ENCODE data around the gene ATF4. TPM values are rescaled to one million over a fixed set of nuclear protein-coding genes. Genes with fewer than 3 reads are reported as not detected.

Gene ATF4
- total RNA-seq, 1 experiment from 2014 or later, result 177 TPM

DNA sequence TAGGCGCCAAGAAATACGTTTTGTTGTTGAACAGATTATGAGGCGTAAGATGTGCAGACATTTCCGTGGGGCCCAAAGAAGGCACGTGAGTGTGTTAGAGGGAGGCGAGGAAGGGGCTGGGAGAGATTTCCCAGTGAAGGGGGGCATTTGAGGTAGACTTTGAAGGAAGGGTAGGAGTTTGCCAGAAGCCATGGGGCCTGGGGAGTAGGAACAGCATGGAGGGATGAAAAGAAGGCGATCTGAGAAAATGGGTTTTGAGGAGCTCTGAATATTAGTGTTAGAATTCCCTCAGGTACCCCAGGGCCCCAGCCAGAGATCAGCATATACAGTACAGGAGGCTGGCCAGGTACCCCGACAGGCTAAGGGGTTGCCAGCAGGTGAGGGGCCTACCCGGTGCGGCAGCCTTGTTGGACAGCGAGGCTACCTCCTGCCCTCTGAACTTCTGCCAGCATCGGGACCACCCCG, 18.7 kb upstream of the ATF4 start:
- Histone ChIP-seq H3K27ac (ENCODE audit: low read length) (peak overlapping the region; percentile 89), H3K27me3 (ENCODE audit: control insufficient read depth, insufficient read depth, low read length) (no peaks in the 10 kb centered on the region), H3K4me3 (ENCODE audit: low read depth in 2 of 2, low read length in 2 of 2) (peak overlapping the region; percentile 82 to 93), H3K9me3 (ENCODE audit: control insufficient read depth, insufficient read depth, low read depth, low read length) (no peaks in the 10 kb centered on the region), H3K36me3 (ENCODE audit: control insufficient read depth, insufficient read depth, low read length) (peaks cover 10% of the 10 kb centered on the region), H3K4me1 (ENCODE audit: control insufficient read depth, insufficient read depth, low read length) (peaks cover 16% of the 10 kb centered on the region)
- ATAC-seq (peak; percentile 62), DNase-seq (ENCODE audit: low read depth, low spot score) (no peak)
- POLR2A ChIA-PET, result interaction anchor here (1.2 kb wide), 1 partner anchor 18 kb away, joined by 4 read pairs; the partner anchor contains the start of gene ATF4
- in situ Hi-C loops (cut with HindIII; ENCODE audit: low pct_unique_long_range_greater_than_20kb, low sequenced_read_pairs) (no loop called here), intact Hi-C loops (cut with micrococcal nuclease; ENCODE audit: unreplicated experiment) (no loop called here)
- TF ChIP-seq TCF7L2 (IDR thresholded peaks at IDR 0.05; ENCODE audit: low read depth, low read length), result no peak
- TF ChIP-seq SIN3A (IDR thresholded peaks at IDR 0.05; ENCODE audit: borderline replicate concordance, insufficient read depth, low read depth, low read length), result no peak
- TF ChIP-seq, protein P1, sequence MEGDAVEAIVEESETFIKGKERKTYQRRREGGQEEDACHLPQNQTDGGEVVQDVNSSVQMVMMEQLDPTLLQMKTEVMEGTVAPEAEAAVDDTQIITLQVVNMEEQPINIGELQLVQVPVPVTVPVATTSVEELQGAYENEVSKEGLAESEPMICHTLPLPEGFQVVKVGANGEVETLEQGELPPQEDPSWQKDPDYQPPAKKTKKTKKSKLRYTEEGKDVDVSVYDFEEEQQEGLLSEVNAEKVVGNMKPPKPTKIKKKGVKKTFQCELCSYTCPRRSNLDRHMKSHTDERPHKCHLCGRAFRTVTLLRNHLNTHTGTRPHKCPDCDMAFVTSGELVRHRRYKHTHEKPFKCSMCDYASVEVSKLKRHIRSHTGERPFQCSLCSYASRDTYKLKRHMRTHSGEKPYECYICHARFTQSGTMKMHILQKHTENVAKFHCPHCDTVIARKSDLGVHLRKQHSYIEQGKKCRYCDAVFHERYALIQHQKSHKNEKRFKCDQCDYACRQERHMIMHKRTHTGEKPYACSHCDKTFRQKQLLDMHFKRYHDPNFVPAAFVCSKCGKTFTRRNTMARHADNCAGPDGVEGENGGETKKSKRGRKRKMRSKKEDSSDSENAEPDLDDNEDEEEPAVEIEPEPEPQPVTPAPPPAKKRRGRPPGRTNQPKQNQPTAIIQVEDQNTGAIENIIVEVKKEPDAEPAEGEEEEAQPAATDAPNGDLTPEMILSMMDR (IDR thresholded peaks at IDR 0.05), result no peak
- no peak for TF ChIP-seq REST (IDR thresholded peaks at IDR 0.05; ENCODE audit: insufficient read depth in 1 of 2, low read depth in 2 of 2, low read length in 1 of 2)
- TF ChIP-seq POLR2AphosphoS5 (IDR thresholded peaks at IDR 0.05; ENCODE audit: low read depth, low read length), result no peak
- CTCF ChIA-PET, result interaction anchor here (0.6 to 0.9 kb wide), 4 partner anchors 8 to 28 kb away, joined by 3 to 5 read pairs (median 4); no protein-coding TSS in a partner anchor
- BruUV-seq (replicated peaks), result no TSS peak

DNA sequence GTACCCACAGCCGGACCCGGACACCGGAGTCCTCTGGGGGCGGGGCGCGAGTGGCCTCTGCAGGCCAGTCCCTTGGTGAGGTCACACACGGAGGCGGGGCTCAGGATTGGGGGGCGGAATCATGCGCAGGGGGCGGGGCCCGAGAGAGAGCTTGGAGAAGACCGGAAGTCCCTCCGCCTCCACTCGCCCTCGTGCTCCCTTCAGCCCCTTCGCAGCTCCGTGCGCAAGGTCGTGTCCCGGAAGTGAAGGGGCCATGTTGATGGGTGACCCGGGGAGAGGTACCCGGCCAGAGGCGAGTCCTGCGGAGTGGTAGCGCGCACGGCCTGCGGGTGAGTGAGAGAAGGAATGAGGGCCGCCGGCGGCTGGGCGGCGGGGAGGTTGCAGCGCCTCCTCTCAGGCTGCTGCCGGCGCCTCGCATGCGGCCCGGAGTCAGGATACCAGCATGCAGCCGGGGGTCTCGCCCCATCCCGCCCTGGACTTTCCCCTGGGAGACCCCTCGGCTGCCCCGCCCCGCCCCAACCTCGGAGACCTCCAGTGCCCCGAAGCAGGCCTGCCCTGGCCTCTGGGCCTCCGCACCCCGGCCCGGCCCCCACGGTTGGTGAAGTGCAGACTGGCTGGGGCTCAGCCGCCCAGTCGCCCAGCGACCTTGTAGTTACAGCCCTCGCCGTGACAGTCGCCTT, 18.1 kb upstream of the ATF4 start, which contains the start of gene MIEF1:
TSS of gene MIEF1 (plus strand) at position 182 of the 680 bp plus-strand sequence. CDS start 9,005 bp downstream, outside the sequence.
- peak; percentile 76 for TF ChIP-seq POLR2AphosphoS5 (IDR thresholded peaks at IDR 0.05; ENCODE audit: low read depth, low read length)
- 0 out of 2 replicates have a peak, but pooled peaks have one; percentile 47 for TF ChIP-seq SIN3A (IDR thresholded peaks at IDR 0.05; ENCODE audit: borderline replicate concordance, insufficient read depth, low read depth, low read length)
- no peak for TF ChIP-seq TCF7L2 (IDR thresholded peaks at IDR 0.05; ENCODE audit: low read depth, low read length)
- TF ChIP-seq REST (IDR thresholded peaks at IDR 0.05; ENCODE audit: insufficient read depth in 1 of 2, low read depth in 2 of 2, low read length in 1 of 2), result no peak
- DNase-seq (ENCODE audit: low read depth, low spot score), result no peak
- Histone ChIP-seq H3K9me3 (ENCODE audit: control insufficient read depth, insufficient read depth, low read depth, low read length) (no peaks in the 10 kb centered on the region), H3K4me1 (ENCODE audit: control insufficient read depth, insufficient read depth, low read length) (peaks cover 16% of the 10 kb centered on the region), H3K4me3 (ENCODE audit: low read depth in 2 of 2, low read length in 2 of 2) (peak within 1 kb of the TSS; percentile 82 to 93), H3K27ac (ENCODE audit: low read length) (peak within 1 kb of the TSS; percentile 92), H3K36me3 (ENCODE audit: control insufficient read depth, insufficient read depth, low read length) (peaks cover 10% of the 10 kb centered on the region), H3K27me3 (ENCODE audit: control insufficient read depth, insufficient read depth, low read length) (no peaks in the 10 kb centered on the region)
- in situ Hi-C loops (cut with HindIII; ENCODE audit: low pct_unique_long_range_greater_than_20kb, low sequenced_read_pairs) (no loop called here), intact Hi-C loops (cut with micrococcal nuclease; ENCODE audit: unreplicated experiment) (no loop called here)
- ATAC-seq, result peak; percentile 98
- POLR2A ChIA-PET, result interaction anchor here (1.2 kb wide), 1 partner anchor 18 kb away, joined by 4 read pairs; the partner anchor contains the start of gene ATF4
- BruUV-seq (replicated peaks), result no TSS peak
- CTCF ChIA-PET, result interaction anchor here (0.6 to 0.9 kb wide), 4 partner anchors 8 to 27 kb away, joined by 3 to 5 read pairs (median 4); no protein-coding TSS in a partner anchor

Data from Panc1 (cell line).